Measurements from ENCODE around the gene IGF2BP2.

Gene IGF2BP2

GRCh38 chr3:185656321-185656840, 168.5 kb downstream of the IGF2BP2 start:
- H3K9me3 ChIP-seq, result no peaks in the 10 kb centered on the region
- TF ChIP-seq CTCF (IDR thresholded peaks at IDR 0.05), result no peak
- H3K4me3 ChIP-seq (ENCODE audit: low read depth in 1 of 2, low read length in 1 of 2), result no peak overlapping the region
- H3K27me3 ChIP-seq, result no peaks in the 10 kb centered on the region
- no peaks in the 10 kb centered on the region for H3K4me1 ChIP-seq (ENCODE audit: control insufficient read depth in 1 of 2, insufficient read depth in 1 of 2, low read depth in 1 of 2, low read length in 1 of 2)
- no peak overlapping the region for H3K27ac ChIP-seq
- H3K36me3 ChIP-seq, result no peaks in the 10 kb centered on the region

GRCh38 chr3:185655426-185656320, 169.2 kb downstream of the IGF2BP2 start:
- no peak overlapping the region for H3K4me3 ChIP-seq (ENCODE audit: low read depth in 1 of 2, low read length in 1 of 2)
- no peaks in the 10 kb centered on the region for H3K27me3 ChIP-seq
- no peak for TF ChIP-seq CTCF (IDR thresholded peaks at IDR 0.05)
- H3K4me1 ChIP-seq (ENCODE audit: control insufficient read depth in 1 of 2, insufficient read depth in 1 of 2, low read depth in 1 of 2, low read length in 1 of 2), result no peaks in the 10 kb centered on the region
- H3K27ac ChIP-seq, result no peak overlapping the region
- H3K36me3 ChIP-seq, result no peaks in the 10 kb centered on the region
- H3K9me3 ChIP-seq, result no peaks in the 10 kb centered on the region

- H3K4me1 ChIP-seq (ENCODE audit: control insufficient read depth in 1 of 2, insufficient read depth in 1 of 2, low read depth in 1 of 2, low read length in 1 of 2), result no peaks in the 10 kb centered on the region
- H3K4me3 ChIP-seq (ENCODE audit: low read depth in 1 of 2, low read length in 1 of 2), result no peak overlapping the region
- no peaks in the 10 kb centered on the region for H3K36me3 ChIP-seq
- H3K27ac ChIP-seq, result no peak overlapping the region
- TF ChIP-seq CTCF (IDR thresholded peaks at IDR 0.05), result no peak
- H3K27me3 ChIP-seq, result no peaks in the 10 kb centered on the region
- H3K9me3 ChIP-seq, result no peaks in the 10 kb centered on the region
These were observed 170.1 kb downstream of the IGF2BP2 start for GRCh38 chr3:185654758-185655145.

- Histone ChIP-seq H3K36me3 (no peaks in the 10 kb centered on the region), H3K4me3 (ENCODE audit: low read depth in 1 of 2, low read length in 1 of 2) (no peak overlapping the region), H3K27ac (no peak overlapping the region), H3K27me3 (no peaks in the 10 kb centered on the region), H3K9me3 (no peaks in the 10 kb centered on the region), H3K4me1 (ENCODE audit: control insufficient read depth in 1 of 2, insufficient read depth in 1 of 2, low read depth in 1 of 2, low read length in 1 of 2) (no peaks in the 10 kb centered on the region)
- TF ChIP-seq CTCF (IDR thresholded peaks at IDR 0.05), result no peak
These were observed 170.7 kb downstream of the IGF2BP2 start for GRCh38 chr3:185653949-185654757.

GRCh38 chr3:185651971-185652370, 172.9 kb downstream of the IGF2BP2 start:
- H3K36me3 ChIP-seq, result no peaks in the 10 kb centered on the region
- H3K4me1 ChIP-seq (ENCODE audit: control insufficient read depth in 1 of 2, insufficient read depth in 1 of 2, low read depth in 1 of 2, low read length in 1 of 2), result peaks cover 1 to 2% of the 10 kb centered on the region in 2 experiments
- no peaks in the 10 kb centered on the region for H3K27me3 ChIP-seq
- TF ChIP-seq CTCF (IDR thresholded peaks at IDR 0.05), result no peak
- no peaks in the 10 kb centered on the region for H3K9me3 ChIP-seq
- no peak overlapping the region for H3K4me3 ChIP-seq (ENCODE audit: low read depth in 1 of 2, low read length in 1 of 2)
- H3K27ac ChIP-seq, result no peak overlapping the region

Data from neutrophil (primary cell).